Hepatocyte (in vitro differentiated cells): ENCODE data around the gene CUL9. TPM values are rescaled to one million over a fixed set of nuclear protein-coding genes. Genes with fewer than 3 reads are reported as not detected.

Source experiments
- DNase-seq: peaks from one replicate; pipeline ENCODE4 v3.0.0-alpha.2; 2016; ENCODE audit warnings: low spot score
- H2AFZ ChIP-seq: fragments of 200-600 bp; sonication (generic); 2 replicates; pipeline ENCODE4 v1.6.0; 2016; ENCODE audit warnings: antibody characterized with exemption, mild to moderate bottlenecking
- H3K27ac ChIP-seq: fragments of 200-600 bp; sonication (generic); 2 replicates; pipeline ENCODE4 v1.5.1; 2016; ENCODE audit warnings: mild to moderate bottlenecking
- H3K27me3 ChIP-seq: fragments of 200-600 bp; sonication (generic); 2 replicates; pipeline ENCODE4 v1.6.1; 2016
- H3K36me3 ChIP-seq: fragments of 200-600 bp; sonication (generic); replicated peaks from 2 replicates; pipeline ENCODE4 v1.5.1; 2016; ENCODE audit warnings: low read depth; ENCODE audit not compliant: insufficient read depth
- H3K4me1 ChIP-seq: fragments of 200-600 bp; sonication (generic); 2 replicates; pipeline ENCODE4 v1.5.1; 2016; ENCODE audit warnings: mild to moderate bottlenecking, moderate library complexity; ENCODE audit not compliant: insufficient read depth
- H3K4me2 ChIP-seq: fragments of 200-600 bp; sonication (generic); 2 replicates; pipeline ENCODE4 v1.6.0; 2016
- H3K4me3 ChIP-seq: fragments of 200-600 bp; sonication (generic); 2 replicates; pipeline ENCODE4 v1.5.1; 2016; ENCODE audit warnings: mild to moderate bottlenecking
- H3K79me2 ChIP-seq: fragments of 200-600 bp; sonication (generic); 2 replicates; pipeline ENCODE4 v1.6.0; 2017; ENCODE audit warnings: mild to moderate bottlenecking
- H3K9me2 ChIP-seq: fragments of 200-600 bp; sonication (generic); replicated peaks from 2 replicates; pipeline ENCODE4 v1.6.0; 2017; ENCODE audit warnings: mild to moderate bottlenecking; ENCODE audit not compliant: insufficient read depth
- H3K9me3 ChIP-seq: fragments of 200-600 bp; sonication (generic); 2 replicates; pipeline ENCODE4 v1.5.1; 2016; ENCODE audit warnings: low read depth, mild to moderate bottlenecking
- H4K20me1 ChIP-seq: fragments of 200-600 bp; sonication (generic); 2 replicates; pipeline ENCODE4 v1.6.0; 2016; ENCODE audit warnings: mild to moderate bottlenecking; ENCODE audit not compliant: insufficient read depth, poor library complexity, severe bottlenecking
- CTCF ChIP-seq: fragments of 200-600 bp; sonication (generic); IDR thresholded peaks from 2 replicates; pipeline ENCODE4 v1.5.1; 2016; ENCODE audit warnings: antibody characterized with exemption, mild to moderate bottlenecking; ENCODE audit not compliant: poor library complexity
- EZH2 ChIP-seq: fragments of 200-600 bp; sonication (generic); IDR thresholded peaks from 2 replicates; pipeline ENCODE4 v1.6.1; 2016; ENCODE audit warnings: antibody characterized with exemption, mild to moderate bottlenecking, borderline replicate concordance
- EZH2phosphoT487 ChIP-seq: fragments of 200-600 bp; sonication (generic); IDR thresholded peaks from one replicate; pipeline ENCODE4 v1.6.1; 2018; ENCODE audit warnings: antibody characterized with exemption, mild to moderate bottlenecking, low read depth, moderate library complexity; ENCODE audit not compliant: unreplicated experiment, severe bottlenecking
- WGBS: methylation state at CpG from one replicate; pipeline ENCODE4 v1.1.6; 2016; ENCODE audit warnings: low lambda C conversion rate; ENCODE audit errors: missing lambda C conversion rate; 5-methylcytosine and 5-hydroxymethylcytosine counted together
- polyA plus RNA-seq: library from polyadenylated mRNA; unstranded; fragments of >200 nt; fragmentation: Nextera tagmentation; extraction: Ambion mirVana; gene quantifications from 2 replicates; pipeline ENCODE4 v1.2.1, GENCODE V29; 2016
- total RNA-seq: library from RNA; depleted of rRNA; stranded (reverse); fragments of >200 nt; gene quantifications from 2 replicates; pipeline ENCODE4 v1.2.3, GENCODE V29; 2014

The CUL9 gene
- total and polyA plus RNA-seq, 2 experiments from 2014 or later, result 20.1 to 26.2 TPM

- Histone ChIP-seq H3K27me3 (no peaks in the 10 kb centered on the region), H3K9me2 (no peaks in the 10 kb centered on the region), H3K4me3 (no peak overlapping the region), H3K36me3 (no peaks in the 10 kb centered on the region), H3K79me2 (no peaks in the 10 kb centered on the region), H3K9me3 (no peaks in the 10 kb centered on the region), H4K20me1 (no peaks in the 10 kb centered on the region), H3K4me1 (peaks cover 3% of the 10 kb centered on the region), H3K27ac (no peak overlapping the region), H3K4me2 (no peak overlapping the region), H2AFZ (no peak overlapping the region)
- no peak for TF ChIP-seq EZH2phosphoT487
- TF ChIP-seq CTCF, result no peak
- no peak for TF ChIP-seq EZH2
- WGBS, result 86% methylated on average over 12 of the region's 12 CpGs
- no peak for DNase-seq
Measured at GRCh38 chr6:43257367-43258145, 75.6 kb downstream of the CUL9 start.

GRCh38 chr6:43258180-43258579 lies 76.2 kb downstream of the CUL9 start:
- no peak for TF ChIP-seq CTCF
- TF ChIP-seq EZH2phosphoT487, result no peak
- no peak for TF ChIP-seq EZH2
- 63% methylated on average over 4 of the region's 4 CpGs for WGBS

GRCh38 chr6:43258807-43259686 lies 77.1 kb downstream of the CUL9 start:
- Histone ChIP-seq H3K4me3 (no peak overlapping the region), H3K9me2 (no peaks in the 10 kb centered on the region), H2AFZ (no peak overlapping the region), H4K20me1 (no peaks in the 10 kb centered on the region), H3K9me3 (no peaks in the 10 kb centered on the region), H3K27me3 (no peaks in the 10 kb centered on the region), H3K36me3 (no peaks in the 10 kb centered on the region), H3K4me1 (peaks cover 7% of the 10 kb centered on the region), H3K79me2 (no peaks in the 10 kb centered on the region), H3K4me2 (no peak overlapping the region), H3K27ac (no peak overlapping the region)
- WGBS, result 91% methylated on average over 29 of the region's 30 CpGs
- DNase-seq, result no peak
- TF ChIP-seq EZH2phosphoT487, result no peak
- no peak for TF ChIP-seq CTCF
- no peak for TF ChIP-seq EZH2

More at GRCh38 chr6:43258180-43258579, 76.2 kb downstream of the CUL9 start:
- Histone ChIP-seq H2AFZ (no peak overlapping the region), H3K9me2 (no peaks in the 10 kb centered on the region), H4K20me1 (no peaks in the 10 kb centered on the region), H3K27me3 (no peaks in the 10 kb centered on the region), H3K4me3 (no peak overlapping the region), H3K27ac (no peak overlapping the region), H3K4me1 (peaks cover 7% of the 10 kb centered on the region), H3K36me3 (no peaks in the 10 kb centered on the region), H3K4me2 (no peak overlapping the region), H3K79me2 (no peaks in the 10 kb centered on the region), H3K9me3 (no peaks in the 10 kb centered on the region)
- no peak for DNase-seq
